HAP-1 (cell line): Measurements from ENCODE around the gene LAMA5.

ENCODE experiments used
- DNase-seq, 2 experiments: peaks; one replicate each; pipeline ENCODE4 v3.0.0-alpha.2; 2016 to 2020; ENCODE audit warnings: low spot score in 2 of 2
- H3K27me3 ChIP-seq: fragments of 250-450 bp; sonication (Bioruptor Pico); 2 replicates; pipeline ENCODE4 v1.5.1; 2020; ENCODE audit warnings: low read depth, mild to moderate bottlenecking, moderate library complexity
- H3K36me3 ChIP-seq: fragments of 250-450 bp; sonication (Bioruptor Pico); replicated peaks from 2 replicates; pipeline ENCODE4 v1.5.1; 2020; ENCODE audit warnings: mild to moderate bottlenecking
- H3K4me1 ChIP-seq: fragments of 250-450 bp; sonication (Bioruptor Pico); 2 replicates; pipeline ENCODE4 v1.5.1; 2020; ENCODE audit warnings: mild to moderate bottlenecking
- H3K4me3 ChIP-seq: fragments of 250-450 bp; sonication (Bioruptor Pico); 2 replicates; pipeline ENCODE4 v1.5.1; 2020; ENCODE audit warnings: mild to moderate bottlenecking, moderate library complexity
- H3K9me3 ChIP-seq: fragments of 250-450 bp; sonication (Bioruptor Pico); 2 replicates; pipeline ENCODE4 v1.5.1; 2020; ENCODE audit warnings: mild to moderate bottlenecking, moderate library complexity
- in situ Hi-C: fragments of 300-500 bp; cut with MboI; formaldehyde crosslinking; loops from 3 replicates; pipeline ENCODE4 v1.14.3; 2020; ENCODE audit warnings: low sequenced_read_pairs, inconsistent platforms, mixed read lengths

LAMA5 gene

DNA sequence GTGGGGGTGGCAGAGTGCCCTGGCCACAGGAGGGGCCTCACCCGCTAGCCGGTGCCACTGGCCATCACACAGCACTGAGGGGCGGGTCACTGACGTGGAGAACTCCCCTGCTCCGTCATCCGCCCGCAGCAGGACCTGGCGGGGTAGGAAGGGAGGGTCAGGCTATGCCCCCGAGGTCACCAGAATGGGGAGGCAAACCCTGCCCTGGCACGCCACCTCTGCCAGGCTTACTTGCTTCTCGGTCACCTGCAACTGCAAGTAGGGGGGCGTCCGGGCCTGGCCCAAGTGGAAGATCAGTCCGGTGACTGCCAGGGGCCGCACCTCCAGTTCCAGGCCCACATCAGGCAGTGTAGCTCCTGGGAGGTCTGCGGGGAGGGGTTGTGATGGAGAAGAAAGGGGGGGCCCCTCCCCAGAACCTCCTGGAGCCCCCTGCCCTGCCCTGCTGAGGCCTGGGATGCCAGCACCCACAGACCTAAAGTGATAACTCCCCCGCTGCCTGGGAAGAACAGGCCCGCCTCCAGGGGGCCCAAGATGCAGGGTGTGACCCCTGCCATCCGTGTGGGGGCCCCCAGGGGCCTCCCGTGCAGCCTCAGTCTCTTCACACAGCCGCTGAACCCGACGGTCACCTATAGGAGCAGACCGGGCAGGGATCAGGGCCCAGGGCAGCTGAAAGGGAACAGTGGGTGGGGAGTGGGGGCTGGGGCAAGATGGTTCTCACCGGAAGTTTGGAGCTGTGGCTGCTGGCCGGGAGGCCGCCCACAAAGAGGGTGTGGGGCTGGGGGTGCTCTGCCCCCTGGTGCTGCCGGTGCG is 57.0 kb downstream of the LAMA5 start:
- no peaks in the 10 kb centered on the region for H3K27me3 ChIP-seq
- no peaks in the 10 kb centered on the region for H3K4me1 ChIP-seq
- in situ Hi-C loops: loop anchor here (5.0 kb wide), 1 partner anchor 72 kb away; no protein-coding TSS in a partner anchor
- H3K9me3 ChIP-seq: no peaks in the 10 kb centered on the region
- peaks cover 80% of the 10 kb centered on the region for H3K36me3 ChIP-seq
- H3K4me3 ChIP-seq: no peak overlapping the region
- no peak for DNase-seq

DNA sequence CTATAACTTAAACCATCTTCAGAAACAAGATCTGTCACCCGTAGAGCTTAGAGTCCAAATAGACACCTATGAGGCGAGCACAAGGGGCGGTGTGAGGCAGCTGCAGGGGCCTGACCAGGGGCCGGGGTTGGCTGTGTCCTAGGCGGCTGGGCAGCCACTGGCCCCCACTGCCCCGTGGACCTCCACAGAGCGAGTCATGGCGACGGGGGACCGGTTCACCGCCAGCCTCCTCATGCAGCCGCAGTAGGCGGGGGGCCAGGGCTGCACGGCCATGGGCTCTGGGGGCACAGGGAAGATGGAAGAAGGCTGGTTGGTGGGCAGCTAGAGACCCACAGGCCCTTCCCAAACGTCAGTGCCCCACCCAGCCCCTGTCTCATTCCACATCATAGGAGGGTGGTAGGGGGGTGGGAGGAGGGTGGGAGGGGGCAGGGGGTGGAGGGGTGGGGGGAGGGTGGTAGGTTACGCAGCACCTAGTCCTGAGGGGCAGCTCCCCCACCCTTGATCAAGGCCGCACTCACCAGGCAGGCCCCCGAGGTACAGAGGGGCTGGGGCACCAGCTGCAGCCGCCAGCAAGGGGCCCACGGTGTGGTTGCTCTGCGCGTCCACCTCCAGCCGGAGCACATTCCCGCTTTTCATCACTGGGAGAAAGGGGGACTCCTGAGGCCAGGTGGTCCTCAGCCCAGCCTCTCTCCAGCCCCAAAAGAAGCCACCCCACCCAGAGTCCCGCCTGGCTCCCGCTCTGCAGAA is 57.7 kb downstream of the LAMA5 start:
- no peak for DNase-seq
- peaks cover 82% of the 10 kb centered on the region for H3K36me3 ChIP-seq
- no peak overlapping the region for H3K4me3 ChIP-seq
- no peaks in the 10 kb centered on the region for H3K9me3 ChIP-seq
- in situ Hi-C loops: loop anchor here (5.0 kb wide), 1 partner anchor 73 kb away; no protein-coding TSS in a partner anchor
- H3K27me3 ChIP-seq: no peaks in the 10 kb centered on the region
- peaks cover 6% of the 10 kb centered on the region for H3K4me1 ChIP-seq

DNA sequence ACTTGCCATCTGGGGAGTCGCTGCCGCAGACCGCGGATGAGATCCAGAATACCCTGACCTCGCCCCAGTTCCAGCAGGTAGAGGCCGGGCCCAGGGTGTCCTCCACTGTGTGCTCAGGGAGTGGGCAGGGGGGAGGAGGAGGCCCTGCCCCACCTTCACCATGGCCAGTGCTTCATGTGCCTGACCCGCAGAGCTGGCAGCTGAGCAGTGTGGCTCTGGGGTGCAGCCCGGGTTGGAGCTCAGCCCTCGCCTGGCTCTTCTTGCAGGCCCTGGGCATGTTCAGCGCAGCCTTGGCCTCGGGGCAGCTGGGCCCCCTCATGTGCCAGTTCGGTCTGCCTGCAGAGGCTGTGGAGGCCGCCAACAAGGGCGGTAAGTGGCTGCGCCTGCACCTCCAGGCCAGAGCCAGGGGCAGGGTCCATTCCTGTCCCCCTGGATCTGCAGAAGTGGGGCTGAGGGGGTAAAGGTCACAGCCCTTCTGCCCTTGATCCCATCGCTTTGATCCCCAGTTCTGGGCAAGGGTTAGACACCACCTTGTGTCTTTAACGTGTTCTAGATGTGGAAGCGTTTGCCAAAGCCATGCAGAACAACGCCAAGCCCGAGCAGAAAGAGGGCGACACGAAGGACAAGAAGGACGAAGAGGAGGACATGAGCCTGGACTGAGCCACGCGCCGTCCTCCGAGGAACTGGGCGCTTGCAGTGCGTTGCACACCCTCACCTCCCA is 58.9 kb downstream of the LAMA5 start:
- in situ Hi-C loops: loop anchor here (5.0 kb wide), 1 partner anchor 74 kb away; no protein-coding TSS in a partner anchor
- Histone ChIP-seq H3K4me1 (peaks cover 11% of the 10 kb centered on the region), H3K27me3 (no peaks in the 10 kb centered on the region), H3K36me3 (peaks cover 88% of the 10 kb centered on the region), H3K4me3 (no peak overlapping the region), H3K9me3 (no peaks in the 10 kb centered on the region)
- DNase-seq: no peak

DNA sequence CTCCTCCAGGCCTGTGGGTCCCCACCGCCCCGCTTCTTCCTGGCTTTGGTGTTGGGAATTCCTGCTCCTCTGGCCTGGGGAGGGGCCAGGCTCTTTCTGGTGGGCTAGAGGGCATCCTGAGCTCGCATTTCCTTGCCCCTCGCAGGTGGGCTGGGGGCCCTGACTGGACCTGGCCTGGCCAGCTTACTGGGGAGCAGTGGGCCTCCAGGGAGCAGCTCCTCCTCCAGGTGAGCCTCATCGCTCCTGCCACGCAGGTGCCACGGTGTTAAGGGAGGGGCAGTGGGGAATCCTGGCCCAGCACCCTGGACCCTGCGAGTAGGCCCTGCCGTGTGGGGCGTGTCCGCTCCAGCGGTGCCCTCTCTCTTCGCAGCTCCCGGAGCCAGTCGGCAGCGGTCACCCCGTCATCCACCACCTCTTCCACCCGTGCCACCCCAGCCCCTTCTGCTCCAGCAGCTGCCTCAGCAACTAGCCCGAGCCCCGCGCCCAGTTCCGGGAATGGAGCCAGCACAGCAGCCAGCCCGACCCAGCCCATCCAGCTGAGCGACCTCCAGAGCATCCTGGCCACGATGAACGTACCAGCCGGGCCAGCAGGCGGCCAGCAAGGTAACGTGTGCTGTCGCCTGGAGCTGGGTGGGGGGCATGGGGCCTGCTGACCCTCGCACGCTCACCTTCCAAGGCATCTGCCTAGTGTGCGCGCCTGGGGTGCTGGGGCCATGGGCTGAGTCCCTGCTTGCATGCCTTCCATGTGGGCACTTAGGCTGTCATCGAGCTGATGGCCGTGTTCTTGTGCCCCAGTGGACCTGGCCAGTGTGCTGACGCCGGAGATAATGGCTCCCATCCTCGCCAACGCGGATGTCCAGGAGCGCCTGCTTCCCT is 59.6 kb downstream of the LAMA5 start:
- in situ Hi-C loops: loop anchor here (5.0 kb wide), 1 partner anchor 75 kb away; no protein-coding TSS in a partner anchor
- peaks cover 11% of the 10 kb centered on the region for H3K4me1 ChIP-seq
- H3K4me3 ChIP-seq: no peak overlapping the region
- no peak for DNase-seq
- H3K27me3 ChIP-seq: no peaks in the 10 kb centered on the region
- no peaks in the 10 kb centered on the region for H3K9me3 ChIP-seq
- H3K36me3 ChIP-seq: peaks cover 85% of the 10 kb centered on the region

DNA sequence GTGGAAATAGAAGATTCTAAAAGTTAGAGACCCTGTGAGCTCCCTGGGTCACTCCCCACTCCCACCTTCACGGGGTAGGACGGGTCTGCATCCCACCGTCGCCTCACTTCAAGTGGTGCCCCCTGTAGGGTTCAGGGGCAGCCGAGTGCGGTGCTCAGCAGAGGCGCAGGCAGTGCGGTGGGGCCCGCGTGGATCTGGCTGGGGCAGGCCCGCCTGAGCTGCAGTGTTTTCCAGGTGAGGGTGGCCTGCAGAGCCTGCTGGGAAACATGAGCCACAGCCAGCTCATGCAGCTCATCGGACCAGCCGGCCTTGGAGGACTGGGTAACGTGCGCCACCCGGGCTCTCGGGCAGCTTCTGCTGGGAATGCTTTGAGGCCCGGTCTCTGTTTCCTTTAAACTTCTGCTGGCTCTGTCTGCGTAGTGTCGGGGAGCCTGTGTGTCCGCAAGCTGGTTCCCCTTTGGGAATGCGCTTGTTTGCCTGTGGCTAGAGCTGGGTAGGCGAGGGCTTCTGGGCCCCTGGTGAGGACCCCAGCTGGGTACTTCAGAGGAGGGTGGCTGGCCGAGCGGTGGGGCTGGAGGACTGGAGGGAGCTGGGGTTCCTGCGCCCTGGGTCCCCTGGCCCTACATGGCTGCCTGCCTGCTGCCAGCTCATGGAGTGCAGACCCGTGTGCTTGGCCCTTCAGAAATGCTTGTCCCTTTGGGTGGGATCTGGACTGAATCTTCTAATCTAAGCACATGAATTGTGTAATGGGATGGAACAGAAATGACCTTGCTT is 60.5 kb downstream of the LAMA5 start:
- Histone ChIP-seq H3K36me3 (peaks cover 78% of the 10 kb centered on the region), H3K27me3 (no peaks in the 10 kb centered on the region), H3K4me1 (peaks cover 11% of the 10 kb centered on the region), H3K9me3 (no peaks in the 10 kb centered on the region), H3K4me3 (no peak overlapping the region)
- in situ Hi-C loops: loop anchor here (5.0 kb wide), 1 partner anchor 76 kb away; no protein-coding TSS in a partner anchor
- DNase-seq: no peak

DNA sequence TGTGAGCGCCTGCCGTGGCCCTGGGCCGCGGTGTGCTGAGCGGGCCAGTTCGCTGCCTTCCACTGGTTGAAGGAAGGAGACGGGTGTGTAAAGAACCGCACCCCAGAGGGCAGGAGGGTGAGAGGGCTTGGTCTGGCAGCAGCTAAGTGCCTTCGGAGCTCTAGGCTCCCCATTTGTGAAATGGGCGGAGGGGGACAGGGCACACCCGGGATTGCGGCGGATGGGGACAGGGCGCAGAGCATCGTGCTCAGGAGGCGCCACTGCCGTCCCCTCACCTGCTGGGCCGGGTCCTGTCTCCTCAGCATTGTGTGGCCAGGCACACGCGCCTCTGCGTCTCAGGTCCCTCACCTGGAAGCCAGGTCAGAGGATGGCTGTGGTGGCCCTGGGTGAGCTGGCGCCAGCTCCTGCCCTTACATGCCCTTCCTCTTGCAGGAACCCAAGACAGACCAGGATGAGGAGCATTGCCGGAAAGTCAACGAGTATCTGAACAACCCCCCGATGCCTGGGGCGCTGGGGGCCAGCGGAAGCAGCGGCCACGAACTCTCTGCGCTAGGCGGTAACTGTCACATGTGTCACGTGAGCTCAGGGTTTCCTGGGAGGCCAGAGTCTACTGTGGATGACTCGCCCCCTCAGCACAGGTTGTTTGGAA is 61.2 kb downstream of the LAMA5 start:
- H3K27me3 ChIP-seq: no peaks in the 10 kb centered on the region
- in situ Hi-C loops: loop anchor here (5.0 kb wide), 1 partner anchor 76 kb away; no protein-coding TSS in a partner anchor
- H3K4me1 ChIP-seq: peaks cover 11% of the 10 kb centered on the region
- H3K9me3 ChIP-seq: no peaks in the 10 kb centered on the region
- H3K36me3 ChIP-seq: peaks cover 72% of the 10 kb centered on the region
- no peak overlapping the region for H3K4me3 ChIP-seq
- DNase-seq: no peak

DNA sequence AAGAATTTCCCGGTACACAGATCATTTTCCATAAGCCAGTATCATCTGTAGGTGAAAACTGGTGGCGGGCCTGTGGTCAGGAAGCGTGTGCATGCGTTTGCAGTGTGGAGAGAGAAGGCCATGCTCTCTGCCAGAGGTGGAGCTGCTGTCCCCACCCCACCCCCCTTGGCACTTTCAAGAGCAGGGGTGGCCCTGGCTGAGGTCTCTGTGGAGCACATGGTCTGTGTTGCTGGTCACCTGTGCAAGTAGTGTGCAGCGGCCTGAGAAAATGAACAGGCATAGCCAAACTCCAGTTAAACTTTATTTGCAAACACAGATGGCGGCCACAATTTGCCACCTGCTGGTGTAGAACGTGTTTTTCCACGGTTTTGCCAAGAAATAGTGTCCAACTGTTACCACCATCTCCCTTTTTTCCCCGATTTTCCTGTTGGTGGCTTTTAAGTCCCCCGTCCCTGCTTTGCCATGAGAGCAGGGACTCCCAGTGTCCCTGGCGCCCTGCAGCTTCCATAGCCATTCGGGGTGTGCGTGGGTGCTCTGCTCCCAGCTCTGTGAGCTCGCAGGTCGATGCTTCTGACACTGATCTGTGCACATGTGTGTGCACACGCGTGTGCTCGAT is 61.9 kb downstream of the LAMA5 start:
- H3K27me3 ChIP-seq: no peaks in the 10 kb centered on the region
- peaks cover 11% of the 10 kb centered on the region for H3K4me1 ChIP-seq
- DNase-seq: no peak
- no peak overlapping the region for H3K4me3 ChIP-seq
- H3K9me3 ChIP-seq: no peaks in the 10 kb centered on the region
- in situ Hi-C loops: loop anchor here (5.0 kb wide), 1 partner anchor 77 kb away; no protein-coding TSS in a partner anchor
- H3K36me3 ChIP-seq: peaks cover 67% of the 10 kb centered on the region

DNA sequence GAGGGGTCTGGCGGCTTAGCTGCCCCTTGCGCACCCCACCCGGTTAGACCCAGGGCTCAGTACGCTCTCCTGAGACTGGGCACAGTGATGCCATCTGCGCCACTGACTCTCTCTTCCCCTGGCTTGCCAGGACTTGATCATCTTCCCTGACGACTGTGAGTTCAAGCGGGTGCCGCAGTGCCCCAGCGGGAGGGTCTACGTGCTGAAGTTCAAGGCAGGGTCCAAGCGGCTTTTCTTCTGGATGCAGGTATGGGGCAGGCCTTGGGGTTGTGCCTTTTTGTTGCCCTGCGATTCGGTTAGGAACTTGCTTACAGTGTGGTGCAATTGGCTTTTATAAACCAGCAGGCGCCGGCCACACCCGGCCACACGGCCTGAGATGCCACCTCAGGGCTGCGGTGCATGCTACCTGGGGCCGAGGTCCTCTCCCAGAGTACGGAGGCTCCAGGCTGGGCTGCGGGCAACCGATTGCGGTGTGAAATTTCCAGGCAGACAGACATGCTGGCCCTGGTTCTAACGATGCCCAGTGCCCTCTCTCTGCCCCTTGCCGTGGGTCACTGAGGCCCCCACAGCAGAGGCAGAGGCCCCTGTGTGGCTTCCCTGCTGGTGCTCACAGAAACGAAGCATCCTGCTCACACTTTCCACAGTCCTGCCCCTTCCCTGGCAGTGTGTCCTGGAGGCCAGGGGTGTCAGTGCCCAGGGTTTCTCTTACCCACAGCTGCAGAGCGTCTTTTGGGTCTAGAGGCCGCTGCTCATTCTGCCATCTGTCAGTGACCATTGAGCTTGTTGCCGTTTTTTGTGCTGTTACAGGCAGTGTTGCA is 62.6 kb downstream of the LAMA5 start:
- DNase-seq: no peak
- H3K9me3 ChIP-seq: no peaks in the 10 kb centered on the region
- in situ Hi-C loops: loop anchor here (5.0 kb wide), 1 partner anchor 78 kb away; no protein-coding TSS in a partner anchor
- H3K4me3 ChIP-seq: peak overlapping the region; percentile 87
- no peaks in the 10 kb centered on the region for H3K27me3 ChIP-seq
- peaks cover 11% of the 10 kb centered on the region for H3K4me1 ChIP-seq
- peaks cover 62% of the 10 kb centered on the region for H3K36me3 ChIP-seq

DNA sequence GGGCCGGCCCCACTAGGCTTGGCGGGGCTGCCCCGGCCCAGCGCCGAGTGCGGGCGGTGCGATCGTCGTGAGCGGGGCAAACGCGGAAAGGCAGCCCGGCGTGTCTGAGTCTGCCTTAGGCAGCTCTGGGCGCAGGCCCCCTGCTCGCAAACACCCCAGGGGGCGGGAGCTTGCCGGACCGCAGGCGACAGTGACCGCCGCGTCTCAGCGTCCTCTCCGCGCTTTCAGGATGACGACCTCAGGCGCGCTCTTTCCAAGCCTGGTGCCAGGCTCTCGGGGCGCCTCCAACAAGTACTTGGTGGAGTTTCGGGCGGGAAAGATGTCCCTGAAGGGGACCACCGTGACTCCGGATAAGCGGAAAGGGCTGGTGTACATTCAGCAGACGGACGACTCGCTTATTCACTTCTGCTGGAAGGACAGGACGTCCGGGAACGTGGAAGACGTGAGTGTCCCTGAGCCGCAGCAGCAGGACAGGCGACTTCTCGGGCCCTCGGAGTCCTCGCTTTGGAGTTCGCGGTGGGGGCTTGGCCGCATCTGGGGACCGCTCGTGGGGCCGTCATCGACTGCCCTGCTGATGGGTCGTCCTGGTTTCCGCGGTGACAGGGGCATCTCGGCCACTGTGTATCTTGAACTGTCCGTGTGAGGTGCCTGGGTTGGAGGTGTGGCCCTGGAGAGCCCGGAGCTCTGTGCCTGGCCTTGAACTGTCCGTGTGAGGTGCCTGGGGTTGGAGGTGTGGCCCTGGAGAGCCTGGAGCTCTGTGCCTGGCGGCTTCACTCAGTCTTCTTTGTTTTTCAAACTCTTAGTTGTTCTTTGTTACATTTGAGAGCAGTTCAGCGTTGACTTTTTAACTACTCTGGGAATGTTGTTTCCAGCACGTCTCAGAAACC is 63.5 kb downstream of the LAMA5 start:
- DNase-seq: peak in 1 of 2 experiments; percentile 43
- no peaks in the 10 kb centered on the region for H3K27me3 ChIP-seq
- H3K4me3 ChIP-seq: peak overlapping the region; percentile 87
- peaks cover 55% of the 10 kb centered on the region for H3K36me3 ChIP-seq
- in situ Hi-C loops: no loop called here
- peaks cover 11% of the 10 kb centered on the region for H3K4me1 ChIP-seq
- no peaks in the 10 kb centered on the region for H3K9me3 ChIP-seq

DNA sequence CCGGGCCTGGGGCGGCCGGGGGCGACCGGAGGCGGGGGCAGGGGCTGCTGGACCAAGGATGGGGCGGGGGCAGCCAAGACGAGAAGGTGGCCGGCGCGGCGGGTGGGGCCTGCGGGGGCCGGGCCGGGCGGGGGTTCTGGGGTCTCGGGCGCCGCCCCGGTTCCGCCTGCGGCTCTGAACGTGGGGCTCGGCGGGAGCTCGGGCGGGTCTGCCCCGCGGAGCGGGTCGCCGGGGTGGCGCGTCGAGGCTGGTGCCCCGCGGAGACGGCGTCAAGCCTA is 64.1 kb downstream of the LAMA5 start:
- H3K9me3 ChIP-seq: no peaks in the 10 kb centered on the region
- H3K4me3 ChIP-seq: peak overlapping the region; percentile 87
- DNase-seq: no peak
- H3K4me1 ChIP-seq: peaks cover 11% of the 10 kb centered on the region
- H3K27me3 ChIP-seq: no peaks in the 10 kb centered on the region
- in situ Hi-C loops: no loop called here
- peaks cover 49% of the 10 kb centered on the region for H3K36me3 ChIP-seq
